GM23248 (cell line): ENCODE measurements around the gene EFCAB13.

Experiments
- EZH2 ChIP-seq: fragments of 200-600 bp; sonication (generic); IDR thresholded peaks from 2 replicates; pipeline ENCODE4 v1.6.1; 2018; ENCODE audit warnings: antibody characterized with exemption, mild to moderate bottlenecking; ENCODE audit not compliant: insufficient read depth, poor library complexity, severe bottlenecking
- EZH2phosphoT487 ChIP-seq: fragments of 200-600 bp; sonication (generic); IDR thresholded peaks from 2 replicates; pipeline ENCODE4 v1.6.1; 2018; ENCODE audit warnings: antibody characterized with exemption, moderate library complexity, mild to moderate bottlenecking, low read depth; ENCODE audit not compliant: insufficient read depth

GRCh38 chr17:47274319-47275069 is 49.3 kb upstream of the EFCAB13 start:
- TF ChIP-seq EZH2, result no peak
- TF ChIP-seq EZH2phosphoT487, result no peak
